Activated CD4-positive, alpha-beta memory T cell treated with anti-CD3 and anti-CD28 coated beads for 36 hours (primary cell): ENCODE results near the gene MITF. TPM values are rescaled to one million over a fixed set of nuclear protein-coding genes. Genes with fewer than 3 reads are reported as not detected.

Experiments
- CTCF ChIA-PET: fragments of 350-600 bp; sonication (Branson Sonifier 250); formaldehyde crosslinking; loops from one replicate; lab custom pipeline; 2021; ENCODE audit warnings: antibody characterized with exemption, inconsistent platforms; lab: Charles Lee
- POLR2A ChIA-PET: fragments of 350-600 bp; sonication (Branson Sonifier 250); formaldehyde crosslinking; loops from one replicate; lab custom pipeline; 2021; ENCODE audit warnings: antibody characterized with exemption; lab: Charles Lee
- DNase-seq: peaks from one replicate; pipeline ENCODE4 v3.0.0-alpha.2; 2020
- H3K27ac Mint-ChIP-seq: one replicate; pipeline ENCODE4 v1.8.0; 2021; ENCODE audit warnings: mixed read lengths
- H3K27me3 Mint-ChIP-seq: one replicate; pipeline ENCODE4 v1.8.0; 2021; ENCODE audit warnings: mixed read lengths
- H3K36me3 Mint-ChIP-seq: one replicate; pipeline ENCODE4 v1.8.0; 2021; ENCODE audit warnings: mixed read lengths
- H3K4me1 Mint-ChIP-seq: one replicate; pipeline ENCODE4 v1.8.0; 2021; ENCODE audit warnings: low read depth, mixed read lengths
- H3K4me3 Mint-ChIP-seq: one replicate; pipeline ENCODE4 v1.8.0; 2021; ENCODE audit warnings: mild to moderate bottlenecking, mixed read lengths
- H3K9me3 Mint-ChIP-seq: one replicate; pipeline ENCODE4 v1.8.0; 2021; ENCODE audit warnings: mixed read lengths
- intact Hi-C: fragments of 100-400 bp; cut with micrococcal nuclease; formaldehyde crosslinking; loops from one replicate; pipeline ENCODE4 v1.15.1; 2023
- total RNA-seq, 2 experiments: library from RNA; stranded (reverse); gene quantifications; one replicate each; pipeline ENCODE4 v1.2.3, GENCODE V29; 2021

Gene MITF
- total RNA-seq, 2 experiments from 2014 or later, result not detected

GRCh38 chr3:69749461-69749860, 10.2 kb downstream of the MITF start:
- no peaks in the 10 kb centered on the region for H3K4me1 Mint-ChIP-seq
- H3K27me3 Mint-ChIP-seq, result peaks cover 1% of the 10 kb centered on the region
- ChIA-PET CTCF (no interaction called here), POLR2A (no interaction called here)
- no peak for DNase-seq
- H3K4me3 Mint-ChIP-seq, result no peak overlapping the region
- H3K36me3 Mint-ChIP-seq, result no peaks in the 10 kb centered on the region
- H3K27ac Mint-ChIP-seq, result no peak overlapping the region
- no peaks in the 10 kb centered on the region for H3K9me3 Mint-ChIP-seq
- intact Hi-C loops, result no loop called here

GRCh38 chr3:69750549-69750948, 11.3 kb downstream of the MITF start:
- Mint-ChIP-seq H3K27me3 (peaks cover under 1% of the 10 kb centered on the region), H3K27ac (no peak overlapping the region), H3K4me1 (no peaks in the 10 kb centered on the region), H3K36me3 (no peaks in the 10 kb centered on the region), H3K4me3 (no peak overlapping the region), H3K9me3 (no peaks in the 10 kb centered on the region)
- intact Hi-C loops, result no loop called here
- POLR2A ChIA-PET, result no interaction called here
- no peak for DNase-seq
- CTCF ChIA-PET, result no interaction called here

- H3K36me3 Mint-ChIP-seq, result no peaks in the 10 kb centered on the region
- ChIA-PET POLR2A (no interaction called here), CTCF (no interaction called here)
- no peak overlapping the region for H3K4me3 Mint-ChIP-seq
- no peak for DNase-seq
- no peaks in the 10 kb centered on the region for H3K27me3 Mint-ChIP-seq
- no peak overlapping the region for H3K27ac Mint-ChIP-seq
- intact Hi-C loops, result no loop called here
- no peaks in the 10 kb centered on the region for H3K4me1 Mint-ChIP-seq
- H3K9me3 Mint-ChIP-seq, result no peaks in the 10 kb centered on the region
These were observed 11.8 kb downstream of the MITF start for GRCh38 chr3:69751074-69751476.

- no peaks in the 10 kb centered on the region for H3K27me3 Mint-ChIP-seq
- H3K27ac Mint-ChIP-seq, result no peak overlapping the region
- intact Hi-C loops, result no loop called here
- H3K36me3 Mint-ChIP-seq, result no peaks in the 10 kb centered on the region
- no peaks in the 10 kb centered on the region for H3K9me3 Mint-ChIP-seq
- no peak for DNase-seq
- H3K4me3 Mint-ChIP-seq, result no peak overlapping the region
- no peaks in the 10 kb centered on the region for H3K4me1 Mint-ChIP-seq
- ChIA-PET POLR2A (no interaction called here), CTCF (no interaction called here)
These were observed 13.0 kb downstream of the MITF start for GRCh38 chr3:69752241-69752640.

- H3K36me3 Mint-ChIP-seq, result no peaks in the 10 kb centered on the region
- intact Hi-C loops, result no loop called here
- no peaks in the 10 kb centered on the region for H3K4me1 Mint-ChIP-seq
- H3K9me3 Mint-ChIP-seq, result no peaks in the 10 kb centered on the region
- H3K4me3 Mint-ChIP-seq, result no peak overlapping the region
- no peaks in the 10 kb centered on the region for H3K27me3 Mint-ChIP-seq
- DNase-seq, result no peak
- H3K27ac Mint-ChIP-seq, result no peak overlapping the region
- CTCF ChIA-PET, result no interaction called here
- POLR2A ChIA-PET, result no interaction called here
These were observed 14.0 kb downstream of the MITF start for GRCh38 chr3:69753179-69753775.

GRCh38 chr3:69755795-69756194, 16.5 kb downstream of the MITF start:
- no peaks in the 10 kb centered on the region for H3K4me1 Mint-ChIP-seq
- intact Hi-C loops, result no loop called here
- CTCF ChIA-PET, result no interaction called here

GRCh38 chr3:69761896-69762767, 22.9 kb downstream of the MITF start:
- no peaks in the 10 kb centered on the region for H3K27me3 Mint-ChIP-seq
- no peaks in the 10 kb centered on the region for H3K9me3 Mint-ChIP-seq
- ChIA-PET POLR2A (no interaction called here), CTCF (no interaction called here)
- intact Hi-C loops, result no loop called here
- no peak for DNase-seq
- no peak overlapping the region for H3K4me3 Mint-ChIP-seq
- no peaks in the 10 kb centered on the region for H3K4me1 Mint-ChIP-seq
- no peak overlapping the region for H3K27ac Mint-ChIP-seq
- H3K36me3 Mint-ChIP-seq, result no peaks in the 10 kb centered on the region

More at GRCh38 chr3:69755795-69756194, 16.5 kb downstream of the MITF start:
- DNase-seq, result no peak
- Mint-ChIP-seq H3K36me3 (no peaks in the 10 kb centered on the region), H3K27me3 (no peaks in the 10 kb centered on the region), H3K9me3 (no peaks in the 10 kb centered on the region), H3K4me3 (no peak overlapping the region), H3K27ac (no peak overlapping the region)
- POLR2A ChIA-PET, result no interaction called here

- no peak for DNase-seq
- Mint-ChIP-seq H3K9me3 (no peaks in the 10 kb centered on the region), H3K36me3 (no peaks in the 10 kb centered on the region), H3K4me1 (no peaks in the 10 kb centered on the region), H3K27me3 (no peaks in the 10 kb centered on the region), H3K27ac (no peak overlapping the region), H3K4me3 (no peak overlapping the region)
- POLR2A ChIA-PET, result no interaction called here
- intact Hi-C loops, result no loop called here
- CTCF ChIA-PET, result no interaction called here
These were observed 23.5 kb downstream of the MITF start for GRCh38 chr3:69762768-69763229.

- Mint-ChIP-seq H3K36me3 (no peaks in the 10 kb centered on the region), H3K27me3 (no peaks in the 10 kb centered on the region), H3K9me3 (no peaks in the 10 kb centered on the region), H3K4me1 (no peaks in the 10 kb centered on the region), H3K27ac (no peak overlapping the region), H3K4me3 (no peak overlapping the region)
- intact Hi-C loops, result no loop called here
- CTCF ChIA-PET, result no interaction called here
- DNase-seq, result no peak
- POLR2A ChIA-PET, result no interaction called here
These were observed 24.2 kb downstream of the MITF start for GRCh38 chr3:69763458-69763857.

- Mint-ChIP-seq H3K36me3 (no peaks in the 10 kb centered on the region), H3K4me3 (no peak overlapping the region), H3K27me3 (no peaks in the 10 kb centered on the region), H3K9me3 (no peaks in the 10 kb centered on the region), H3K4me1 (no peaks in the 10 kb centered on the region), H3K27ac (no peak overlapping the region)
- ChIA-PET POLR2A (no interaction called here), CTCF (no interaction called here)
- intact Hi-C loops, result no loop called here
- no peak for DNase-seq
These were observed 25.0 kb downstream of the MITF start for GRCh38 chr3:69764121-69764741.

- Mint-ChIP-seq H3K36me3 (no peaks in the 10 kb centered on the region), H3K4me3 (no peak overlapping the region), H3K27ac (no peak overlapping the region), H3K9me3 (no peaks in the 10 kb centered on the region), H3K4me1 (no peaks in the 10 kb centered on the region), H3K27me3 (no peaks in the 10 kb centered on the region)
- intact Hi-C loops, result no loop called here
- no peak for DNase-seq
- ChIA-PET POLR2A (no interaction called here), CTCF (no interaction called here)
These were observed 25.6 kb downstream of the MITF start for GRCh38 chr3:69764861-69765260.

GRCh38 chr3:69766638-69767037, 27.4 kb downstream of the MITF start:
- POLR2A ChIA-PET, result no interaction called here
- Mint-ChIP-seq H3K36me3 (no peaks in the 10 kb centered on the region), H3K27me3 (no peaks in the 10 kb centered on the region), H3K27ac (no peak overlapping the region), H3K4me1 (no peaks in the 10 kb centered on the region), H3K9me3 (no peaks in the 10 kb centered on the region), H3K4me3 (no peak overlapping the region)
- DNase-seq, result no peak
- CTCF ChIA-PET, result no interaction called here
- intact Hi-C loops, result no loop called here
